Measurements from ENCODE around the gene ARHGEF10L. TPM values are rescaled to one million over a fixed set of nuclear protein-coding genes. Genes with fewer than 3 reads are reported as not detected.

ARHGEF10L gene
- total RNA-seq, 4 donors from 2014 or later = 38.5 to 73.8 (median 41.7) TPM

DNA sequence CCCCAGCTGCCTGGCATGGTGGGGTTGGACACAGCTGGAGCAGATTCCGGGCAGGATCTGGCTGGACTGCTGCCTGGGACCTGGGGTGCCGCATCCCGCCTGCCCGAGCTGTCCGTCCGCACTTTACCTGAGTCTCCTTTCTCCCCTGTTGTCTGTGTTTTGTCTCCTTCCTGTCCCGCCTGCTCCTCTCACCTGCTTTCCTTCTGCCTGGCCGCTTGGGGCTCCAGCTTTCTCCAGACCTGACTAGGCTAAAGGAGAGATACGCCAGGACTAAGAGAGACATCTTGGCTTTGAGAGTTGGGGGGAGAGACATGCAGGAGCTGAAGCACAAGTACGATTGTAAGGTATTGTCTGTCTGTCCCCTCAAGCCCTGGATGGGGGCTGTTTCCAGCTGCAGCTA lies 73.3 kb downstream of the ARHGEF10L start:
- Histone ChIP-seq H3K4me3 (no peak overlapping the region), H3K36me3 (peaks cover 0 to 71% (median 0%) of the 10 kb centered on the region in 3 donors), H3K27me3 (no peaks in the 10 kb centered on the region), H3K9me3 (no peaks in the 10 kb centered on the region), H3K4me1 (peaks cover 0 to 16% (median under 1%) of the 10 kb centered on the region in 4 donors), H3K27ac (no peak overlapping the region)
- 88% methylated on average over 10 of the region's 10 CpGs for WGBS, 2 donors
- DNase-seq (ENCODE audit: low spot score in 2 of 2) = no peak
- no peak for TF ChIP-seq CTCF (IDR thresholded peaks at IDR 0.05)
- no peak for TF ChIP-seq POLR2A (IDR thresholded peaks at IDR 0.05)
- no peak for TF ChIP-seq EP300 (IDR thresholded peaks at IDR 0.05)

GRCh38 chr1:17614586-17614985 lies 75.1 kb downstream of the ARHGEF10L start:
- Histone ChIP-seq H3K4me3 (no peak overlapping the region), H3K27ac (peak overlapping the region in 1 of 4 donors; percentile 21), H3K4me1 (peaks cover 0 to 33% (median 8%) of the 10 kb centered on the region in 4 donors), H3K27me3 (no peaks in the 10 kb centered on the region), H3K9me3 (no peaks in the 10 kb centered on the region), H3K36me3 (peaks cover 0 to 62% (median 0%) of the 10 kb centered on the region in 3 donors)
- 67 to 79% methylated on average over 4 of the region's 4 CpGs for WGBS, 2 donors
- TF ChIP-seq CTCF (IDR thresholded peaks at IDR 0.05) (no peak), POLR2A (IDR thresholded peaks at IDR 0.05) (no peak), EP300 (IDR thresholded peaks at IDR 0.05) (no peak)
- no peak for DNase-seq (ENCODE audit: low spot score in 2 of 2)

DNA sequence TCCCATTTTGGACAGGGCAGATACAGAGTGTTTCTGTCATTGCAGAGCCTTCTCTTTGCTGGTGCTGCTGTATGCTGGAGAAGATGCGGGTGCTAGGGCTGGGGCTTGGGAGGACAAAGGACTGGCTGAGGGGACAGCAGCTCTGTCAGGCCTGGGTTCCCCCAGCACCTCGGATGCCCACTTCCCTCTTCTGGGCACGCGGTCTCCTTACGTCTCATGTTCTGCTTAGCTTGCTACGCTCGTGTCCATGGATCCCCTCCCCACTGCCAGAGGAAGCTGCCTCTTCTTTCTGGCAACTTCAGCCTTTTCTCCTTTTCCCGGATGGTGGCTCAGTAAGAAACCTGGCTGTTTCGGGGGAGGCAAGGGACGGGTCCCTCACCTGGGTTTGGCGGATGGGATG lies 75.7 kb downstream of the ARHGEF10L start:
- 78 to 94% methylated on average over 11 of the region's 11 CpGs for WGBS, 2 donors
- Histone ChIP-seq H3K9me3 (no peaks in the 10 kb centered on the region), H3K27me3 (no peaks in the 10 kb centered on the region), H3K4me3 (no peak overlapping the region), H3K4me1 (peaks cover 0 to 34% (median 8%) of the 10 kb centered on the region in 4 donors), H3K27ac (peak overlapping the region in 1 of 4 donors; percentile 21), H3K36me3 (peaks cover 0 to 60% (median 0%) of the 10 kb centered on the region in 3 donors)
- DNase-seq (ENCODE audit: low spot score in 2 of 2) = no peak
- no peak for TF ChIP-seq EP300 (IDR thresholded peaks at IDR 0.05)
- no peak for TF ChIP-seq POLR2A (IDR thresholded peaks at IDR 0.05)
- TF ChIP-seq CTCF (IDR thresholded peaks at IDR 0.05) = no peak

DNA sequence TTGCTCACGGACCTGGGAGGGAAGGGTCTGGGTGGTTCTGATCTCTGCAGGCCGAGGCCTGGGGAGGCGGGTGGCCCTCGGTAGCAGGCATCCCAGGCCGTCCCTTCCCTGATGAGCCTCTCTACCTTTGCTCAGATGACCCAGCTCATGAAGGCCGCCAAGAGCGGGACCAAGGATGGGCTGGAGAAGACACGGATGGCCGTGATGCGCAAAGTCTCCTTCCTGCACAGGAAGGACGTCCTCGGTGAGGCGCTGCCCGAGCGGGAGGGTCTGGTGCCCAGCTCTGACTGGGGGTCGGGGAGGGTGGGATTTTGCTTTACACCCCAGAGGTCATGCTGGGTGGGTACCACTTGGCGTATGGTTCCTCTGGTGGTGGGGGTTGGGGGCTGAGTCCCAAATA lies 76.5 kb downstream of the ARHGEF10L start:
- WGBS, 2 donors = 90 to 95% methylated on average over 9 to 17 of the region's 17 CpGs
- peaks cover 0 to 60% (median 0%) of the 10 kb centered on the region in 3 donors for H3K36me3 ChIP-seq
- H3K4me3 ChIP-seq = no peak overlapping the region
- no peaks in the 10 kb centered on the region for H3K27me3 ChIP-seq
- peaks cover 0 to 34% (median 8%) of the 10 kb centered on the region in 4 donors for H3K4me1 ChIP-seq
- no peaks in the 10 kb centered on the region for H3K9me3 ChIP-seq
- peak overlapping the region in 1 of 4 donors; percentile 21 for H3K27ac ChIP-seq
- no peak for DNase-seq (ENCODE audit: low spot score in 2 of 2)
- no peak for TF ChIP-seq POLR2A (IDR thresholded peaks at IDR 0.05)
- no peak for TF ChIP-seq CTCF (IDR thresholded peaks at IDR 0.05)
- TF ChIP-seq EP300 (IDR thresholded peaks at IDR 0.05) = no peak

GRCh38 chr1:17616731-17617279 lies 77.3 kb downstream of the ARHGEF10L start:
- Histone ChIP-seq H3K27me3 (no peaks in the 10 kb centered on the region), H3K27ac (peak overlapping the region in 1 of 4 donors; percentile 82), H3K36me3 (peaks cover 0 to 67% (median 0%) of the 10 kb centered on the region in 3 donors), H3K9me3 (no peaks in the 10 kb centered on the region), H3K4me1 (peaks cover 0 to 34% (median 8%) of the 10 kb centered on the region in 4 donors), H3K4me3 (no peak overlapping the region)
- TF ChIP-seq POLR2A (IDR thresholded peaks at IDR 0.05) = no peak
- TF ChIP-seq EP300 (IDR thresholded peaks at IDR 0.05) = no peak
- no peak for TF ChIP-seq CTCF (IDR thresholded peaks at IDR 0.05)
- no peak for DNase-seq (ENCODE audit: low spot score in 2 of 2)
- WGBS, 2 donors = 94 to 96% methylated on average over 12 of the region's 12 CpGs
